K562 (cell line): ENCODE measurements around the gene CA7. TPM values are rescaled to one million over a fixed set of nuclear protein-coding genes. Genes with fewer than 3 reads are reported as not detected.

Experiments used
- ATAC-seq: fragments of 200-7000 bp; cut with Tn5 transposase; 3 replicates; pipeline ENCODE4 v1.9.1; 2020; ENCODE audit warnings: moderate library complexity
- BruUV-seq: library from RNA; stranded (reverse); fragments of 400-500 nt; replicated peaks from 2 replicates; lab custom pipeline; 2021; lab: Mats Ljungman, UMichigan
- CTCF ChIA-PET: fragments of 300-600 bp; formaldehyde crosslinking; extraction: SDS; loops from one replicate; lab custom pipeline; 2021; ENCODE audit warnings: low intra/inter-chr PET ratio; lab: Yijun Ruan, JAX
- POLR2A ChIA-PET: fragments of 300-600, 350-650 bp; sonication (Branson Sonifier 250); formaldehyde crosslinking; extraction: SDS; loops from one replicate; lab custom pipeline; 2021; ENCODE audit warnings: antibody characterized with exemption, inconsistent platforms; lab: Yijun Ruan, JAX
- DNase-seq, 4 experiments: peaks; one replicate each; pipeline versions ENCODE4 v3.0.0 to v3.0.0-alpha.2; 2011 to 2018; ENCODE audit warnings: low spot score in 3 of 4, mixed read lengths in 3 of 4; ENCODE audit errors: extremely low read depth in 1 of 4
- FAIRE-seq: peaks from 2 replicates; lab custom pipeline; 2011; peaks lifted over from hg19 to GRCh38; lab: Jason Lieb, UNC
- H2AFZ ChIP-seq: 2 replicates; pipeline ENCODE4 v1.6.0; 2011; ENCODE audit warnings: low read depth, low read length, control low read depth, inconsistent platforms
- H3K27ac ChIP-seq: fragments of 200-600 bp; 3 replicates; pipeline ENCODE4 v1.8.0; 2011; ENCODE audit warnings: low read depth, mild to moderate bottlenecking, control low read depth, inconsistent platforms, low read length, moderate library complexity, mixed read lengths; ENCODE audit errors: extremely low read depth
- H3K27me3 ChIP-seq, 2 experiments: fragments of 300-600 bp in 1 of 2; 2 replicates in 1 of 2; 3 replicates in 1 of 2; pipeline versions ENCODE4 v1.6.0 to v1.8.0; 2011; ENCODE audit warnings: inconsistent platforms in 2 of 2, low read length in 2 of 2, mild to moderate bottlenecking in 1 of 2, mixed read lengths in 1 of 2, moderate library complexity in 1 of 2; ENCODE audit not compliant: control insufficient read depth in 2 of 2, insufficient read depth in 2 of 2
- H3K36me3 ChIP-seq: fragments of 300-600 bp; 3 replicates; pipeline ENCODE4 v1.8.0; 2011; ENCODE audit warnings: mild to moderate bottlenecking, low read length, inconsistent platforms; ENCODE audit not compliant: control insufficient read depth, insufficient read depth
- H3K4me1 ChIP-seq, 2 experiments: fragments of 200-600 bp in 1 of 2; replicated peaks in 1 of 2; 2 replicates in 1 of 2; 3 replicates in 1 of 2; pipeline versions ENCODE4 v1.5.1 to v1.8.0; 2011; ENCODE audit warnings: inconsistent platforms in 2 of 2, low read length in 2 of 2, mild to moderate bottlenecking in 1 of 2, mixed read lengths in 1 of 2, moderate library complexity in 1 of 2; ENCODE audit not compliant: control insufficient read depth in 2 of 2, insufficient read depth in 2 of 2
- H3K4me2 ChIP-seq: 2 replicates; pipeline ENCODE4 v1.6.1; 2011; ENCODE audit warnings: low read length, control low read depth, inconsistent platforms, mixed read lengths; ENCODE audit not compliant: insufficient read depth
- H3K4me3 ChIP-seq: fragments of 200-600 bp; sonication (generic), shearing (Covaris generic); 2 replicates; pipeline ENCODE4 v1.5.1; 2016; ENCODE audit warnings: control low read depth, inconsistent platforms
- H3K79me2 ChIP-seq: fragments of 200-600 bp; 3 replicates; pipeline ENCODE4 v1.8.0; 2011; ENCODE audit warnings: low read length, inconsistent platforms; ENCODE audit not compliant: control insufficient read depth, insufficient read depth
- H3K9ac ChIP-seq, 2 experiments: 2 replicates each; pipeline versions ENCODE4 v1.6.0 to v1.6.1; 2011; ENCODE audit warnings: low read depth in 2 of 2, low read length in 2 of 2, control low read depth in 1 of 2, inconsistent platforms in 1 of 2, mild to moderate bottlenecking in 1 of 2, mixed read lengths in 1 of 2; ENCODE audit not compliant: insufficient read depth in 1 of 2
- H3K9me1 ChIP-seq: one replicate; pipeline ENCODE4 v1.6.0; 2011; ENCODE audit warnings: inconsistent platforms, mild to moderate bottlenecking, low read length, moderate library complexity; ENCODE audit not compliant: control insufficient read depth, insufficient read depth
- H3K9me3 ChIP-seq: replicated peaks from 2 replicates; pipeline ENCODE4 v1.5.1; 2011; ENCODE audit warnings: low read depth, low read length, inconsistent platforms; ENCODE audit not compliant: control insufficient read depth, insufficient read depth
- H4K20me1 ChIP-seq: replicated peaks from 2 replicates; pipeline ENCODE4 v1.6.1; 2011; ENCODE audit warnings: low read length, inconsistent platforms, mixed read lengths; ENCODE audit not compliant: control insufficient read depth, insufficient read depth
- BCOR ChIP-seq: fragments of 450-650 bp; IDR thresholded peaks from 2 replicates; pipeline ENCODE4 v1.6.1; 2016
- ESRRA ChIP-seq: fragments of 450-650 bp; IDR thresholded peaks from 2 replicates; pipeline ENCODE4 v1.6.1; 2014; ENCODE audit warnings: low read depth, mild to moderate bottlenecking, moderate library complexity, borderline replicate concordance
- RBM25 ChIP-seq: fragments of 200-400 bp; formaldehyde crosslinking; IDR thresholded peaks from 2 replicates; pipeline ENCODE4 v1.6.1; 2018; ENCODE audit warnings: low read length, low read depth, moderate library complexity; ENCODE audit not compliant: severe bottlenecking
- TRIM28 ChIP-seq: fragments of 450-650 bp; IDR thresholded peaks from 2 replicates; pipeline ENCODE4 v1.6.1; 2017
- WGBS: fragments of 100-300 bp; shearing (Covaris generic); methylation state at CpG from one replicate; pipeline ENCODE4 v1.1.6; 2016; ENCODE audit warnings: low coverage, mixed read lengths; ENCODE audit not compliant: insufficient coverage; ENCODE audit errors: missing lambda C conversion rate; 5-methylcytosine and 5-hydroxymethylcytosine counted together
- in situ Hi-C: fragments of 300-500 bp; cut with MboI; formaldehyde crosslinking; loops from 4 replicates; pipeline ENCODE4 v1.15.0; 2018; ENCODE audit warnings: inconsistent platforms, mixed read lengths
- intact Hi-C: fragments of 100-400 bp; cut with micrococcal nuclease; formaldehyde crosslinking; loops from 2 replicates; pipeline ENCODE4 v1.14.2; 2022
- polyA plus RNA-seq, 8 experiments: library from polyadenylated mRNA; depleted of rRNA in 4 of 8; stranded (reverse) in 5 of 8; unstranded in 3 of 8; fragments of >200 nt; fragmentation: Nextera tagmentation in 2 of 8; fragmentation: Illumina TruSeq in 1 of 8; extraction: Ambion mirVana in 2 of 8; extraction: Trizol in 1 of 8; gene quantifications; 2 replicates each; pipeline versions ENCODE4 v1.2.1 to v1.2.3, GENCODE V29; 2011 to 2014; ENCODE audit warnings: inconsistent platforms in 1 of 8, missing spikeins in 1 of 8
- total RNA-seq, 7 experiments: library from RNA; depleted of rRNA in 6 of 7; stranded (reverse); fragments of >200 nt in 6 of 7; fragmentation: Illumina TruSeq in 2 of 7; extraction: Trizol in 2 of 7; gene quantifications; 2 replicates each; pipeline versions ENCODE4 v1.2.1 to v1.2.3, GENCODE V29; 2011 to 2021; ENCODE audit warnings: low replicate concordance in 1 of 7
- TF ChIP-seq, protein P1 (sequence below): fragments of 450-650 bp; conservative IDR thresholded peaks from 2 replicates; pipeline ENCODE4 v1.6.1; 2016; ENCODE audit warnings: missing genetic modification characterization, low read depth, mild to moderate bottlenecking, missing compliant biosample characterization, moderate library complexity

CA7 gene
- total and polyA plus RNA-seq, 9 of the 15 experiments (the other 6 are each of a cell fraction or from before 2014, with no cell fraction given): 0.03 to 0.07 (median 0.05) TPM; not detected in 5

DNA sequence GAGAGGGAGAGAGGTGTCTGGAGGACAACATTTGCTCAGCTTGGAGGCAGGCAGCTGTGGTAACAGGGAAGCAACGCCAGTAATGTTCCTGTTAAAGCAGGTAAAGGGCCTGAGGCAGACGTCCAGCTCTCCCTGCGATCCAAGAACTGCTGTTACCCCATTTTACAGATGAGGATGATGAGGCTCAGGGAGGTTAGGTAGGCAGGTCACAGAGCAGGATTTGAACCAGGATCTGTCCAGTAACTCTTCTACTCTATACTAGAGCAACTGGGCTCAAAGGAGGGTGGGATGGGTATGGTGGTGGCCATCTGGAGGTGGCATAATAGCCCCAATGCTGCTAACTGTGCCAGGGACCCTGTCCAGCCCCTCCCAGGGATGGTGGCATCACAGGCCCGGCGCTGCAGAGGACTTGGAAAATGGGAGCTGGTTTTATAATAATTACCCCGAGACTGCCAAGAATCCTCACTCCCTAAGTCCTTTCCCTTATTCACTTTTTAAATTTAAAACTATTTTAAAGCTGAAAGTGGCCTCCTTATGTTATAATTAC is 12.0 kb downstream of the CA7 start:
- Histone ChIP-seq H3K4me1 (peaks cover 0 to 3% of the 10 kb centered on the region in 2 experiments; a peak in 1 of 5 replicates), H3K9ac (no peak overlapping the region), H3K9me1 (no peaks in the 10 kb centered on the region), H4K20me1 (no peaks in the 10 kb centered on the region), H2AFZ (no peak overlapping the region), H3K27ac (no peak overlapping the region), H3K36me3 (no peaks in the 10 kb centered on the region), H3K9me3 (no peaks in the 10 kb centered on the region), H3K4me3 (no peak overlapping the region), H3K79me2 (no peaks in the 10 kb centered on the region), H3K4me2 (no peak overlapping the region), H3K27me3 (no peaks in the 10 kb centered on the region; a peak in 1 of 5 replicates)
- CTCF ChIA-PET: no interaction called here
- peak in 1 of 4 experiments; percentile 5 for DNase-seq
- in situ Hi-C loops (no loop called here), intact Hi-C loops (no loop called here)
- POLR2A ChIA-PET: interaction anchor here (0.5 to 0.9 kb wide), 4 partner anchors 24 to 324 kb away, joined by 3 to 5 read pairs (median 4); partner anchors contain the start of gene PDP2
- TF ChIP-seq TRIM28: no peak
- TF ChIP-seq RBM25: peak; percentile 30
- 0 out of 2 replicates have a peak, but pooled peaks have one; percentile 33 for TF ChIP-seq BCOR
- TF ChIP-seq, protein P1, sequence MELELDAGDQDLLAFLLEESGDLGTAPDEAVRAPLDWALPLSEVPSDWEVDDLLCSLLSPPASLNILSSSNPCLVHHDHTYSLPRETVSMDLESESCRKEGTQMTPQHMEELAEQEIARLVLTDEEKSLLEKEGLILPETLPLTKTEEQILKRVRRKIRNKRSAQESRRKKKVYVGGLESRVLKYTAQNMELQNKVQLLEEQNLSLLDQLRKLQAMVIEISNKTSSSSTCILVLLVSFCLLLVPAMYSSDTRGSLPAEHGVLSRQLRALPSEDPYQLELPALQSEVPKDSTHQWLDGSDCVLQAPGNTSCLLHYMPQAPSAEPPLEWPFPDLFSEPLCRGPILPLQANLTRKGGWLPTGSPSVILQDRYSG (tag): no peak
- TF ChIP-seq ESRRA: peak; percentile 64; the same call in 1 of the 2 replicates
- 16% methylated on average over 6 of the region's 6 CpGs for WGBS
- no TSS peak for BruUV-seq
- FAIRE-seq: no peak
- ATAC-seq: no peak
